GM12878 (cell line): ENCODE data around the gene KDM6A.

Source experiments
- DPF2 ChIP-seq: fragments of 450-650 bp; IDR thresholded peaks from 2 replicates; pipeline ENCODE4 v1.6.1; 2017; ENCODE audit warnings: mild to moderate bottlenecking
- POLR2A ChIP-seq: IDR thresholded peaks from 2 replicates; pipeline ENCODE4 v1.6.1; 2011; ENCODE audit warnings: low read depth, mild to moderate bottlenecking, low read length
- RELA ChIP-seq: fragments of 450-650 bp; IDR thresholded peaks from 2 replicates; pipeline ENCODE4 v1.8.0; 2014; ENCODE audit warnings: borderline replicate concordance; ENCODE audit not compliant: partially characterized antibody
- SP1 ChIP-seq: IDR thresholded peaks from one replicate; pipeline ENCODE4 v1.6.1; 2011; ENCODE audit warnings: low read depth, low read length
- ZNF24 ChIP-seq: fragments of 450-650 bp; IDR thresholded peaks from 2 replicates; pipeline ENCODE4 v1.6.1; 2017; ENCODE audit warnings: antibody characterized with exemption, mild to moderate bottlenecking

GRCh38 chrX:44945736-44946135, 72.7 kb downstream of the KDM6A start:
- no peak for TF ChIP-seq SP1
- no peak for TF ChIP-seq DPF2
- TF ChIP-seq POLR2A = no peak
- no peak for TF ChIP-seq ZNF24
- no peak for TF ChIP-seq RELA
